G401 (cell line): Measurements from ENCODE around the gene GLB1L. TPM values are rescaled to one million over a fixed set of nuclear protein-coding genes. Genes with fewer than 3 reads are reported as not detected.
A peak's percentile ranks its signal among the peaks of the same experiment; 100 is the strongest.

ENCODE experiments used
- DNase-seq: peaks from one replicate; pipeline ENCODE4 v3.0.0-alpha.2; 2015; ENCODE audit warnings: low spot score
- in situ Hi-C: cut with HindIII; loops from 2 replicates; pipeline ENCODE4 v1.10.0; 2016; ENCODE audit warnings: low sequenced_read_pairs, mixed read lengths
- total RNA-seq: library from RNA; depleted of rRNA; stranded (reverse); fragments of >200 nt; shearing (Covaris generic); gene quantifications from 2 replicates; pipeline ENCODE4 v1.2.3, GENCODE V29; 2014

Gene GLB1L
- total RNA-seq, 1 experiment from 2014 or later: 6.4 TPM

- DNase-seq: no peak
- in situ Hi-C loops: no loop called here
These were observed 15.1 kb downstream of the GLB1L start for GRCh38 chr2:219230059-219230540.

- peak; percentile 99 for DNase-seq
These were observed 15.8 kb downstream of the GLB1L start, which contains the start of the genes ANKZF1 and ATG9A for GRCh38 chr2:219229305-219230058. TSS of gene ANKZF1 (plus strand) at chr2:219229806. CDS start at chr2:219230258, 452 bp downstream. TSS of gene ATG9A (minus strand) at chr2:219229636. CDS start at chr2:219228024, 1,612 bp downstream.

GRCh38 chr2:219228911-219229304 lies 16.3 kb downstream of the GLB1L start:
- no peak for DNase-seq
- in situ Hi-C loops: no loop called here

More at GRCh38 chr2:219229305-219230058, 15.8 kb downstream of the GLB1L start, which contains the start of the genes ANKZF1 and ATG9A:
- in situ Hi-C loops: no loop called here

DNA sequence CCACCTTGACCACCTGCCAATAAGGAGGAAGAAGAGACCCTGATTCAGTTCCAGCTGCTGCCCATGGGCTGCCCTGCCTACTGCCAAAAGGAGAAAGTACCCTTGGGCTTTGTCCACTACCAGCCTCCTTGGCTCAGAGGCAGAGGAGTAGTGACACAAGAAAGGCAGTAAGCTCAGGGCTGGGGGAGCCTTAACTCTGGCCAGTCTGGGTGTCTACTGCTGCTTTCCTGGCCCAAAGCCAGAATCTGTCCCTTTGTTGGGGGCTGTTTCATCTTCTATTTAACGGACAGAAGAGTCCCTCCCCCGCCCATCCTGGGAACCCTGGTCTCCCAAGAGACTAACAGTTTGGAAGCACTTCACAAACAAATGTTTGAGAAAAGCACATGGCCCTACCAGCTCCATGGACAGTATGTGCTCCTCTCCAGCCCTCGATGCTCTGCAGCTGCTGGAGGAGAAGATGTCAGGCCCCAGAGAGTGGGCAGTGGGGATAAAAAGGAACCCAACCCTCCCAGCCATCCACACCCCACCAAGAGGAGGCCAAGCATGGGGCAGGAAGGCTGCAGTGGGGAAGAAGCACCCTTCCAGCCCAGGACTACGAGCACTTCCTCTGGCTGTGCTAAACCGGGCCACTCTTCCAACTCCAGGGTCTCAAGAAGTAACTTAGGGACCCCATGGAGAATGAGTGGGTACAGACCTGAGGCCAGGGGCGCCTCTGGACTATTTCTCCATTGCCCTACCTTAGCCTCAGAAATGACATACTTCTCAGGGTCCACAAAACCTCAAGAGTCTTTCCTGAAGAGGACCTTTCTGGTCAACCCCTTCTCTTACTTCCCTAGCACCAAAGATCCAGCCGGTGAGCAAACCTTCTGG lies 17.0 kb downstream of the GLB1L start:
- no peak for DNase-seq
- in situ Hi-C loops: no loop called here

- in situ Hi-C loops: no loop called here
- no peak for DNase-seq
These were observed 19.9 kb downstream of the GLB1L start for GRCh38 chr2:219225350-219225749.

GRCh38 chr2:219223831-219224610 lies 21.2 kb downstream of the GLB1L start:
- in situ Hi-C loops: no loop called here

GRCh38 chr2:219221957-219222518 lies 23.2 kb downstream of the GLB1L start:
- DNase-seq: no peak
- in situ Hi-C loops: no loop called here

More at GRCh38 chr2:219223831-219224610, 21.2 kb downstream of the GLB1L start:
- no peak for DNase-seq

GRCh38 chr2:219220652-219221402 lies 24.4 kb downstream of the GLB1L start:
- in situ Hi-C loops: no loop called here
- no peak for DNase-seq

- in situ Hi-C loops: no loop called here
- DNase-seq: no peak
These were observed 25.3 kb downstream of the GLB1L start for GRCh38 chr2:219219784-219220532.

GRCh38 chr2:219218732-219219701 lies 26.2 kb downstream of the GLB1L start, which contains the start of gene ABCB6:
TSS of gene ABCB6 (minus strand) at chr2:219218958. CDS start at chr2:219218673, 285 bp downstream.
- in situ Hi-C loops: no loop called here
- DNase-seq: peak; percentile 93

- in situ Hi-C loops: no loop called here
- no peak for DNase-seq
These were observed 27.0 kb downstream of the GLB1L start for GRCh38 chr2:219218217-219218731.

- in situ Hi-C loops: no loop called here
- DNase-seq: no peak
These were observed 28.7 kb downstream of the GLB1L start for GRCh38 chr2:219216535-219216915.

GRCh38 chr2:219215871-219216534 lies 29.2 kb downstream of the GLB1L start:
- DNase-seq: no peak
- in situ Hi-C loops: no loop called here

DNA sequence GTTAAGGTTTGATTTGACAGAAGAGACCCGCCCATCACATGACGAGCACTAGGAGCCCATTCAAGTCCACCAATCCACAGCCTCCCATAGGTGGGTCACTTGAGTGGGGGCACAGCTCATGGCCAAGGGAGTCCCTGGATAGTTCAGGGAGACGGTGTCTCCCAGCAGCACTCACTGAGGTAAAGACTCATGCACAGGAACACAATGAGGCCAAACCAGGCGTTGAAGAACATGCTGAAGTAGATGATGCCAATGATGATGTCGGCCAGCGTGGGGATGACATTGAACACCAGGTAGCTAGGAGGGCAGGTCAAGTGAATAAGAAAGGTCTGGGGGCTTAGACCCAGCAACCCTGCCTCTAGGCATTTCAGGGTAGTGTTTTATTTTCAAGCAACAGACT lies 30.5 kb downstream of the GLB1L start:
- in situ Hi-C loops: no loop called here
- no peak for DNase-seq

DNA sequence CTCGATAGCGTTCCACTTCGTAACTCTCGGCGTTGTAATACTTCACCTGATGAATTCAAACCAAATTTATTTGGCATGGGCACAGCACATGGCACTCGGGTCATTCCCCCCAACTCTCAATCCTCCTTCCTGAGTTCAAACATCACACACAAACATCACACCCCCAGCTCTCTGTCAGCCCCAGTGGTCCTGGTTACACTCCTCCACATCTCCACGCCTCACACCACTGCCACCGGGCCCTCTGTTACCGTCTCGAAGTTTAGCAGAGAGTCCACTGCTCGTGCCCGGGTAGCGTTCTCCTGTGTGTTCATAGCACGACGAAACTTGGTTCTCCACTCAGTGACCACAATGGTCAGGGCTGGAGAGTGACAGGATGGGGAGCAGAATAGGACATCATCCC lies 31.1 kb downstream of the GLB1L start:
- in situ Hi-C loops: no loop called here
- no peak for DNase-seq
